GM12891 (cell line): ENCODE measurements around the gene FSCN2.

ENCODE experiments used
- PAX5 ChIP-seq: IDR thresholded peaks from 2 replicates; pipeline ENCODE4 v1.6.1; 2011; ENCODE audit warnings: low read length, moderate library complexity, mild to moderate bottlenecking; ENCODE audit not compliant: insufficient read depth, severe bottlenecking
- POLR2A ChIP-seq: IDR thresholded peaks from 2 replicates; pipeline ENCODE4 v1.6.1; 2011; ENCODE audit warnings: low read depth, low read length, control low read depth
- POLR2AphosphoS5 ChIP-seq: IDR thresholded peaks from 2 replicates; pipeline ENCODE4 v1.6.1; 2011; ENCODE audit warnings: low read depth, low read length, control low read depth
- POU2F2 ChIP-seq: IDR thresholded peaks from 2 replicates; pipeline ENCODE4 v1.6.1; 2011; ENCODE audit warnings: low read depth, mild to moderate bottlenecking, control low read depth, low read length, moderate library complexity
- SPI1 ChIP-seq: IDR thresholded peaks from 2 replicates; pipeline ENCODE4 v1.6.1; 2011; ENCODE audit warnings: low read depth, low read length, control low read depth
- TAF1 ChIP-seq: IDR thresholded peaks from 2 replicates; pipeline ENCODE4 v1.6.1; 2011; ENCODE audit warnings: low read depth, low read length, control low read depth

DNA sequence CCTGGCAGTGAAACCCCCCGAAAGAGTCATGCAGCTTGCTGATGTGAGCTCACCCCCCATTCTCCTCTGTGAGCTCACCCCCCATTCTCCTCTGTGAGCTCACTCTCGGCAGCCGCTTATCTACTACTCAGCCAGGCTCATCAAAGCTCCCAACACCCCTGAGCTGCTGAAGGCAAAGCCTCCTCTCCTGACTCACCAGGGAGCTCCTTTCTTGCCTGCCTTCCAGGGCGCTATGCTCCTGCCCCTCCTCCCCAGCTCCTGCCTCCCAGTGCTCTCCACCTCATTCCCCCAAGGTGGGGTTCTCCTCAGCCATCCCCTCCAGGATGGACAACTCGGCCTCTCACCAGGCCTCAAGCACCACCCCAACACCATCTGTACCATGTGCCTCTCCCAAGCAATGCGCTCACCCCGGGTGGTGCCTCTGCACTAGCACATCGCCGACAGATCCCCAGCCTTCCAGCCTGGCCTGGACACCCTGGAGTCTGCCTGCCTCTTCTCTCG, 51.7 kb downstream of the FSCN2 start:
- TF ChIP-seq POLR2AphosphoS5 (no peak), POLR2A (no peak), PAX5 (no peak), TAF1 (no peak), POU2F2 (no peak), SPI1 (no peak)
